ENCODE data around the gene CCDC91.
"Not testable (repeated sequence)": the region's sequence is repeated elsewhere in the genome, so short reads cannot be mapped to it uniquely, and the experiment has no call there.

The CCDC91 gene

DNA sequence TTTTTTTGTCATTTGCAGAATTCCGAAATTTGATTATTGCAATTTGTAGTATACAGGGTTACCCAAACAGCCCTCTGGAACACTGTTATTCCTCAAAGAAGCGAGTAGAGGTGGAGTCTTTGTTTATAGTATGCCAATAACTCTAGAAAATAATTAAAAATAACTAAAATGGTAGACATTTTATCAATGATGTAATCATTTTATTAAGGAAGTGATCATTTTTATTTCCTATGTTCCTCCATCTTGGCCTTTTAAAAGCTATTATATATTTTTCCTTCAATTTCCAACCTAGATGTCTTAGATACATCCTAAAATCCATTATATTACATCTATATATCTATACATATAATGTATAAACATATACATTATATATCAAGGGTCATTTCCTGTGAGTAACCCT is 106.0 kb downstream of the CCDC91 start:
- no peak for DNase-seq

DNA sequence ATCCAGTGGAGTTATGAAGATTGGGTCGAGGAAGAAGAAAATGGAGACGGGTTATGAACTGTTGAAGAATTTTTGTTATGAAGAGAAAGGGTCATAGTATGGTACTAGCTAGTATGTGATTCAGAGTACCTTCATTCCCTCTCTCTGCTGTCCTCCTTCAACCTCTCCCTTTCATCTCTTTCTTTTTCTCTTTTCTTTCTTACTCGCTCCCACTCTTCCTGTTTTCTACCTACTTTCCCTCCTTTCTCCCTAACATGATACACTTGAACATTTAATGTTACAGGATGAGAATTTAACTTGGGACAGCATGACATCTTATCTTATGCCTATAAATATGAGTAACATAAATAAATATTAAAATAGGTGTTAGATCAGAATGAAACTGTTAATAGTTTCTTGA is 112.9 kb downstream of the CCDC91 start:
- no peak for DNase-seq

DNA sequence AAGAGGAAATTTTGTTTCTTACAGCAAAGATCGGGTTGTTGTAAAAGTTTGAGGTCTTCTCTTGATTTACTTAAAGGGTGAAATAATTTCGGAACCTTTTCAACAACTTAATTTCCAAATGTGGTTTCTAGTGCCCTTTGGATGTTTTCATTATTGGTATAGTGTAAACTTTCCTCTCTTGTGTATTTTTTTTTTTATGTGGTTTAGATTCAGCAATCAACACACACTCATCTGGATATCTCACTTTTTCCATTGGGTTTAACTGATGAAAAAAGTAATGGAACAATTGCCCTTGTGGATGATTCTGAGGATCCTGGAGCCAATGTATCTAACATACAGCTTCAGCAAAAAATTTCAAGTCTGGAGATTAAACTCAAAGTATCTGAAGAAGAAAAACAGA is 116.3 kb downstream of the CCDC91 start:
- DNase-seq = no peak

DNA sequence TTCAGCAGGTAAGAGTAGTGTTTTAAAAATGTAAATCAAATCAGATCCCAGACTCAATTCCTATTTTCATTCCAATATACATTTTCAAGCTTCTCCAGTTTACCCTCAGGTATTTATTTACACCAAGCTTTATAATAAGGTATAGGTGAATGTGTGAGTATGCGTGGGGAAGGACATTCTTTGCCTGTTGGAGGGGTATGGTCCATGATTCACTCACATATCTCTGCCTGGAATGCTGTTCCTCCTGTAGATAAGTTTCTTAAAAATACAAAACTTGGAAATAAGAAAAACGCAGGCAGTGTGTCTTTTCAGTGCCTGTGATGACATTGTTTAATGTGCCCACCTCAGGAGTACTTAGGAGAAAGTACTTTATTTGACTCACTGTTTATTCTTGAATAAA is 118.6 kb downstream of the CCDC91 start:
- DNase-seq = no peak

DNA sequence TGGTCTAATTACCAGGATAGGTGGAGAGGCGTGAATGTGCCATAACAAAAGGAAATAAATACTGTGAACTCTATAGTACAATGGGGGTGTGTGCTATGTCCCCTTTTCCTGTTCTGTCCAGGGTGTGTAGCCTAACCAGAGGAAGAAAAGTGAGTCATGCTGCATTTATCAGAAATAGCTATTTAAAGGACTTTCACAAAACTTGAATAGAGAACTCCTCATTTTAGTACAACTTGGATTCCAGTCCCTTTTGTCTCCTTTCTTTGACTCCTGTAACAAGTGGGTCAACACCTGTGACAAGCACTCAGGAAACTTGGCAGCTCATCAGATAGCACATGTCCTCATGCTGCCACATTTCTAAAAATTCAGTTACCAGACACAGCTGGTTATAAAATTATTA is 123.4 kb downstream of the CCDC91 start:
- DNase-seq = no peak

DNA sequence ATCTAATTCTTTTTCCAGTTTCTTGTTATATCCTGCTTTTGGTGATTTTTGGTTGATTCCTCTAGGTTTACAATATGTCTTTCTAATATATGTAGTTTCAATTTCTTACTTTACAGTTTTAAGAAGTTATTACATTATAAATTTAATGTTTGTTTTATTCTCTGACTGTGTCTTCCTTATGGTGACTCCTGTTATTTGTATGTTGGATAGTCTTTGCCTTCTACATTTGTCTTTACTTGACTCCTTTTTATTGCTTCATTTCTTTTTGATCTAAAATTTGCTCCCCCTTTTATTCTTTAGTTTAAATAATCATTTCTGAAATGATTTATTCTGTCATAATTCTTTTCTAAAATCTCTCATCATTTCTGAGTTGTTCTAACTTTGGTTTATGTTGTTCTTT is 125.8 kb downstream of the CCDC91 start:
- no peak for DNase-seq

DNA sequence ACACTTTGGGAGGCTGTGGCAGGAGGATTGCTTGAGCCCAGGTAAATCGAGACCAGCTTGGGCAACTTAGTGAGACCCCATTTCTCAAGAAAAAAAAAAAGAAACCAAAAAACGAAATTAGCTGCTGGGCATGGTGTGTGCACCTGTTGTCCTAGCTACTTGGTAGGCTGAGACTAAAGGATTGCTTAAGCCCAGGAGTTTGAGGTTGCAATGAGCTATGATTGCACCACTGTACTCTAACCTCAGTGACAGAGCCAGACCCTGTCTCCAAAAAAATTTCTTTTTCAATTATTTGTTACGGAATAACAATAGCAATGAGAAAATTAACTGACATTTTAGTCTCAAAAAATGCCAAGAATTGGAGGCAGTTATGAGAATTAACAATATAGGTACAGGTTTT is 128.0 kb downstream of the CCDC91 start:
- DNase-seq = no peak

DNA sequence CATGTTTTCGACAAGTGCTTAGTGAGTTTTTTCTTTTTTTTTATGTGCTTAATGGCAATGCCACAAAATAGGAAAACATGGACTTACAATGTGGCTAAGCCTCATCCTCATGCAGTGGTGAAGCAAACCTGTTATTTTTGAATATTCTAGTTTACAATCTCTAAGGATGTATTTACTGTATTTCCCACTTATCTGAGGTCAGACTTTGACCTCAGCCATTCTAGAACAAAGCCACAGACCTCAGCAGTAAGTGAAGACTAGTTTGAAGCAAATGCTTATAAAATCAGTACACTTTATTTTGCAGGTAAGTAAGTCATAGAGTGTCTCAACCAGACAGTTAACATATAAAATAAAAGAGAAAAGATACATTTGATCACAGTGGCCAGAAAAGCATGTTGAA is 130.1 kb downstream of the CCDC91 start:
- DNase-seq = no peak

DNA sequence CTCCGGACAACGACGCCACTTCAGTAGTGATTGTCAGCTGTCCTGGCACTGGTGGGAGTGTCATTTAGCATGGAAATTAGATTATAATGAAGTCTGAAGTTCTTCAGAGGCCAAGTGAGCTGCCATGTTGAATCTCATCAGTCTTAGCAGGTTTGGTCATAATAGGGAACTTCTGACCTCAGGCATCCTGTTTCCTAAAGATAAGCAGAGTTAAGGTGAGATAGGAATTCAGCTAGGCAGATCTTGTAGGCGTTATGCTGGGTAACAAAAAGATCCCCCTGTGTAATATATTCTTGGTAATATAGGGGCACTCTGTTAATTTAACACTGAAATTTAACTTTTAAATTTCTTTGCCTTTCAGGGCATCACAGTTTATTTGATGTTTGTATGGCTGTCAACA is 137.5 kb downstream of the CCDC91 start:
- no peak for DNase-seq

DNA sequence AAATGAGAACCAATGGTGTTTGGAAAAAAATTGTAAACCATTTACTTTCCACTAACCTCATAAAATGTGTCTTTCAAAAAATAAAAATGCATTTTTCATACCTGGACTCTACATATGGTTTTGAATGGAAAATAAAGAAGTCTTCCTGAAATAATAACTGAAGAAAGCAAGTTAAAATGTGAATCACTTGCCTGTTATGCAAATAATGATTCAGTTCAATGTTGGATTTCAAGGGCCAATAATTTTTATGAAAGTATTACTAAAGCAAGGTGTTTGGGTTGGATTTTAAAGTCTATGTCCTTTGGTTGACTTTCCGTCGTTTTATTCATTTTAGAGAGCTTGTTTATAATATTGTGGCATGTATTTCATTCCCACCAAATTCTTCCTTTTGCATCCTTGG is 138.7 kb downstream of the CCDC91 start:
- no peak for DNase-seq

DNA sequence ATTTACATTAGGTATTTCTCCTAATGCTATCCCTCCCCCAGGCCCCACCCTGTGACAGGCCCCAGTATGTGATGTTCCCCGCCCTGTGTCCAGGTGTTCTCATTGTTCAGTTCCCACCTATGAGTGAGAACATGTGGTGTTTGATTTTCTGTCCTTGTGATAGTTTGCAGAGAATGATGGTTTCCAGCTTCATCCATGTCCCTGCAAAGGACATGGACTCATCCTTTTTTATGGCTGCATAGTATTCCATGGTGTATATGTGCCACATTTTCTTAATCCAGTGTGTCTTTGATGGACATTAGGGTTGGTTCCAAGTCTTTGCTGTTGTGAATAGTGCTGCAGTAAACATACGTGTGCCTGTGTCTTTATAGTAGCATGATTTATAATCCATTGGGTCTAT is 139.5 kb downstream of the CCDC91 start:
- not testable (repeated sequence) for DNase-seq

DNA sequence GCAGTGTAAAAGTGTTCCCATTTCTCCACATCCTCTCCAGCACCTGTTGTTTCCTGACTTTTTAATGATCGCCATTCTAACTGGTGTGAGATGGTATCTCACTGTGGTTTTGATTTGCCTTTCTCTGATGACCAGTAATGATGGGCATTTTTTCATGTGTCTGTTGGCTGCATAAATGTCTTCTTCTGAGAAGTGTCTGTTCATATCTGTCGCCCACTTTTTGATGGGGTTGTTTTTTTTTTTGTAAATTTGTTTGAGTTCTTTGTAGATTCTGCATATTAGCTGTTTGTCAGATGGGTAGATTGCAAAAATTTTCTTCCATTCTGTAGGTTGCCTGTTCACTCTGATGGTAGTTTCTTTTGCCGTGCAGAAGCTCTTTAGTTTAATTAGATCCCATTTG is 140.0 kb downstream of the CCDC91 start:
- DNase-seq = not testable (repeated sequence)

DNA sequence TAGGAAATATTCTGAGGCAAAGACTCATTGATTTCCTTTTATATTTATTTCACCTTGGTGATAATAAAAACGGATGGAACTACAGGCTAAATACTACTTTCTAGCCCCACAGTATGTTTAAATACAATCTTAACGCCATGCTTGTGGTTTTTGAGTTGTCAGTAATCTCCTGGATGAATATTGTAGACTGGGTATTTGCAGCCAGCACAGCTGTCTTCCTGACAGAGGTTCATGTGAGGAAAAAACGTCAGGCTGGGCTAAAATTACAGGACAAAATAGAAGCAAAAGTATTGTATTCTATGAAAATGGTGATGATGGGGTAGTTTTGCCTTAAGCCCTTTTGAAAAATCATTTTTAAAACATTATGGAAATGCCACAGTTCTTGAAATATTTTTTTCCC is 140.9 kb downstream of the CCDC91 start:
- DNase-seq = no peak

DNA sequence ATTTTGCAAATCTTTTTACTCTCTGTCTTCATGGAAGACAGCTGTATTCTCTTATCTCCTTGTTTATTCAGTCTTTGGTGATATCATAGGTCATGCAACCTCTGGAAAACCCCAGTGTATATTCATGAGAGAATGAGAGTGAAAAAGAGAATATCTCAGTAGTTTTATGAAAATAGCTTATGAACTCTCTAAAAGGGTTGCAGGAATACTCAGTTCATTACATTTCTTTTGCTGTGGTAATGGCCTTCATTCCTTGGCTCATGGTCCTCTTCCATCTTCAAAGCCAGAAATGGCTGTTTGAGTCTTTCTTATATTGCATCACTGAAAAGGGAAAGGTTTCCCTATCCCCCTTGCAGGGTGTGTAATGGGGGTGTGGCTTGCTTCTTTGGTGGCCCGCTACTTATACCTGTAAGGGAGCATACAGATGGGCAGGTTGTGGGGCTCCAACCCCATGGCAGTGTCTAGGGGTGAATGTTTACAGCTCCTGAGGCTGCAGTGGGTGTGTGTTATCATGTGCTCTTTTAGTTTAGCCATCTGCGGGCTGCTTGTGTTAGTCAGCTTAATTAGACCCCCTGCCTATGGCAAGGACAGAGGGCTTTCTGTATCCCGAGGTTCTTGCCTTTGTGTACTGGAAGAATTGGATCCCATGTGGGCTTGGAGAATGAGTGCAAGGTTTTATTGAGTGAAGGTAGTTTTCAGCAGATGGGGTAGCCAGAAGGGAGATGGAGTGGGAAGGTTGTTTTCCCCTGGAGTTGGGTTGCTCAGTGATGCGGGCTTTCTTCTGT is 150.2 kb downstream of the CCDC91 start:
- no peak for DNase-seq

DNA sequence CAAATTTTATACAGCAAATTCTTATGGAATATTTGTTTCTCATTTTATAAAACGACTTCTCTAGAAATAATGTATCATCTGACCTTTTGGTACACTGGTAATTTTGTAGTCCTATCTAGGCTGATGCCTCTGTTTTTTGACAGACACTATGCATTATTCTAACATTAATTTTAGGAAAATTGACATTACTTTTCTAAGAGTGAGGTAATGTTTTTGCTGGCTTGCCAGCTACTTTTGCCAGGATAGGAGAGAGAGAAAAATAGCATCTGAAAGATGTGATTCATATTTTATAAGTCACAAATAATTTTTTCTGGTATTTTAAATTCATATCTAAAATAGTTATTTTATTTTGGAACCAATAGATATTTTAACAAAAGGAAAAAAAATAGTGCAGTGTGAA is 153.5 kb downstream of the CCDC91 start:
- no peak for DNase-seq

DNA sequence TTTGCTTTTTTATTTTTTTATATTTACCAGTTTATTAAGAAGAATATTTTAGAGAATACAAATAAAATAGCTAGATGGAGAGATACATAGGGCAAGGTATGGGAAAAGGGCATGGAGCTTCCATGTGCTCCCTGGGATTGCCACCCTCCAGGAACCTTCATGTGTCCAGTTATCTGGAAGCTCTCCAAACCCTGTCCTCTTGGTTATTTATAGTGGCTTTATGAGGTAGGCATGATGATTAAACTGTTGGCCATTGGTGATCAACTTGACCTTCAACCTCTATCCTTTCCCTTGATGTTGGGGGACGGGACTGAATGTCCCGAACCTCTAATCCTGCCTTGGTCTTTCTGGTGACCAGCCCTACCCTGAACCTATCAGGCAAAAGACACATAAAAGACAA is 156.3 kb downstream of the CCDC91 start:
- no peak for DNase-seq

DNA sequence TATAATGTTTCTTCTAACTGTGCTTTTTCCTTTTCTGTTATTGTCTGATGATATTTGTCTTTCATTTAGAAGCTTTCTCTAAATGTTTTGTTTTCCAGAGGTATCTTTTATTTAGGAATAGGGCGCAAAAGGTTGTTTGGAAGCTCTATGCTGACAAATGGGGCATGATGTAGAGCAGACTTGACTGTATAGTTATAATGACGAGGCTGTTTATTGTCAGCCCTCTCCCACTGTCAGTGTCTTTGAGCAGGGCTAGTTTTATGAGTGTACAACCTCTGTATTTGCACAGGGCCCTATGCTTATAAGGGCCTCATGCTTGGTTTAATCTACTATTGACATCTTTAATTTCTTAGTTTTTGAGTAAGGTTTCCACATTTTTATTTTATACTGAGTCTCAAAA is 158.9 kb downstream of the CCDC91 start:
- DNase-seq = no peak

DNA sequence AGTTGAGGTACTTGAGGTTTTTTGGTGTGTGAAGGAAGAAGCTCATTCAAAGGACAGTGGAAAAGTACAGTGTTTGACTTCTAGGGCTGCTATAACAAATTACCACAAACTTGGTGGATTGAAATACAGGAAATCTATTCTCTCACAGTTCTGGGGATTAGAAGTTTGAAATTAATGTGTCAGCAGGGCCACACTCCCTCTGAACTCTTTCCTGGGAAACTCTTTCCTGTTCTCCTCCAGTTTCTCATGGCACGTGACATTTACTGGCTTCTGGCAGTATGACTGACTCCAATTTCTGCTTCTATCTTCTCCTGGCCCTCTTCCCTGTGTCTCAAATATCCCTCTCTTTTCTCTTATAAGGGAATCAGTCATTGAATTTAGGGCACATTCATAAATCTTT is 160.2 kb downstream of the CCDC91 start:
- DNase-seq = no peak

DNA sequence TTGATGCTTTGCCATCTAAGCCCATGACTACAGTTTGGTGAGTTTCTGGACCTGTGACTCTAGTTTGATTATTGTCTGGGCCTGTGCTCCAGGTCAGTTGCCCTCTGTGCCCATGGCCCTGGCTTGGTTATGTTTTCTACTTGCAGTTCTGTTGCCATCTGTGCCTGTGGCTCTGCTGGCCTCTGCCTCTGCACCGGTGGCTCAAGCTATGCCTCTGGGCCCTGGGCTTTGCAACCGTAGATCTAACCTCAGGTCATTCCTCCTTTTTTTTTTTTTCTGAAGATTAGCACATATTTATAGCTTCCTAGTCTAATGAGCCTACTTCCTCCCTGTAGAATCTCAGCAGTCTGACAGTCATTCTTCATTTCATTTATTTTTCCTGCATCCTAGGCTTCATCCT is 161.2 kb downstream of the CCDC91 start:
- no peak for DNase-seq

DNA sequence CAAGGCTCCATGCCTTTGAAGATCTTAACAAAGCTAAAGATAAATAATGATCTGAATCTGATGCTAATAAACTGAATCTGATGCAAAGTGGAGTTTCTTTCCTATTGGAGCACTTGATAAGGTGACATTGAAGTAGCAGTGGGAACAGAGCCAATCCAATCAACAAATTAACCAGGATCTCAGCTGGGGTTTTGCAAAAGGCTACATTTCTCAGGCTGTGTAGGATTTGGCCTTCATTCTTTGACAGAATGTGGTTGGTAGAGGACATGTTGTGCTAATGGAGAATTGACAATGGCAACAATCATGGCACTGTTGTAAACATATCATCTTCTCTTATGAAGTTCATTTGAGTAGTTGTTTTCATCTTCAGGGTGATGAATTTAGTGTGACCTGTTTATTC is 164.9 kb downstream of the CCDC91 start:
- no peak for DNase-seq

DNA sequence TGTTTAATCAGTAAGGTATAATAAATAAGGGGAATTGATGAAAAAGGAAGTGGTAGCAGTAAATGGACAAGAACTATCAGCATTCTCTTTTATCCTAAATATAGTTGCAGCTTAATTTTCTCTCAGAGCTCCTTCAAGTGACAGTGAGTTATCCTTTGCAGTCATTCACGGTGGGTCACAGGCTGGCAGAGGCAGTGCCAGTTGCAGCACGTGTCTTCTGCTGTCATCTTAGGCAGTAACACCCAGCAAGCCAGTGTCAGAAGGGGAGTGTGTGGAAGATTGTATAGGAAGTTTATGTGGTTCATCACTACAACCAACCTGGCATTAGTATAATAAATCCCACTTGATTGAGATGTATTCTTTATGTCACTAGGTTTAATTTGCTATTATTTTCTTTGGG is 170.0 kb downstream of the CCDC91 start:
- no peak for DNase-seq

DNA sequence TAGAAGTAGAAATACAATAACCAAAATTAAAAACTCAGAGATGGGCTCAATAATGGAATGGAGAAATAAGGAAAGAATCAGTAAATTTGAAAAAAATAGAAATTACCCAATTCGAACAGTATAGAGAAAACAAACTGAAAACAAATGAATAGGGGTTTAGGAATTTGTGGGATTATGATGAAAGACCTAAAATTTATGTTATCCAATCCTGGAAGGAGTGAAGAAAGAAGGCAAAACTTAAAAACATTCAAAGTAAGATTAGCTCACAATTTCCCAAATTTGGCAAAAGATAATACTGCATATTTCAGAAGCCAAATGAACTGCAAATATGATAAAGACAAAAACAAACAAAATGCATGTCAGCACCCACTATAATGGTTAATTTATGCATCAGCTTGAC is 177.1 kb downstream of the CCDC91 start:
- no peak for DNase-seq

DNA sequence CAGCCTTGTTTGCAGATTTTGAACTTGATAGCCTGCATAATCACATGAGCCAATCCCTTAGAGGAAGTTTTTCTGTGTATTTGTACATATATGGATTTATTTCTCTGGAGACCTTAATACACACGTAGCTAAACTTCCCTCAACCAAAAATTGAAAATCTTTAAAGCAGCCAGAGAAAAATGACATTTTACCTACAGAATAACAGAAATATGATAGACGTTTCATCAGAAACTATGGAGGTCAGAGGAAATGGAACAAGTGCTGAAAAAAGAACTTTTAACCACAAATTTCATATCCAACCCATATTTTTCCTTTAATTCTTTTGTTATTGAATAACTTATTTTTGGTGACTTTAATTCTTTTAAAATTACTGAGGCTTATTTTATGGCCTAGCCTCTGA is 177.7 kb downstream of the CCDC91 start:
- no peak for DNase-seq

DNA sequence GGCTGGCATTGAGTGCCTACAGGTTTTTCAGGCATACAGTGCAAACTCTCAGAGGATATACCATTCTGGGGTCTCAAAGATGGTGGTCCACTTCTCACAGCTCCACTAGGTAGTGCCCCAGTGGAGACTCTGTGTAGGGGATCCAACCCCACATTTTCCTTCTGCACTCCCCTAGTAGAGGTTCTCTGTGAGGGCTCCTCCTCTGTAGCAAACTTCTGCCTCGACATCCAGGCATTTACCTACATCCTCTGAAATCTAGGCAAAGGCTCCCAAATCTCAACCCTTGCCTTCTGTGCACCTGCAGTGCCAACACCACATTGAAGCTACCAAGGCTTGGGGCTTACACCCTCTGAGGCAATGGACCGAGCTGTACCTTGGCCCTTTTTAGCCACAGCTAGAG is 179.2 kb downstream of the CCDC91 start:
- no peak for DNase-seq

DNA sequence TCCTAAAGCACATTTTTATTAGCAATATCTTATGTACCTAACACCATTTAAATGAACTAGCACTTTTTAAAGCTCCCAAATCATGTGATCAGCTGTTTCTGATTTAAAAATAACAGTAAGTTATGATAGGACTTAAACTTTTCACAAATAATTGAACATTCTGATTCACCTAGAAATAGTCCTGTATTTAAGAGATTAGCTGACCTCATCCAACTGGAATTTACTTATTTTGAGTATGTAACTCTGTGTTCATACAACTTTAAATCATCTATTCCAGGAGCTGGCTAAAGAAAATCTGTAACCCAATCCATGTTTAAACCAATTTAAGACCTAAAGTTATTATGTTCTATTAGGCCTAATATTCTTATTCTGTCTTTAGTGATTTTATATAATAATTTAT is 184.3 kb downstream of the CCDC91 start:
- DNase-seq = no peak

DNA sequence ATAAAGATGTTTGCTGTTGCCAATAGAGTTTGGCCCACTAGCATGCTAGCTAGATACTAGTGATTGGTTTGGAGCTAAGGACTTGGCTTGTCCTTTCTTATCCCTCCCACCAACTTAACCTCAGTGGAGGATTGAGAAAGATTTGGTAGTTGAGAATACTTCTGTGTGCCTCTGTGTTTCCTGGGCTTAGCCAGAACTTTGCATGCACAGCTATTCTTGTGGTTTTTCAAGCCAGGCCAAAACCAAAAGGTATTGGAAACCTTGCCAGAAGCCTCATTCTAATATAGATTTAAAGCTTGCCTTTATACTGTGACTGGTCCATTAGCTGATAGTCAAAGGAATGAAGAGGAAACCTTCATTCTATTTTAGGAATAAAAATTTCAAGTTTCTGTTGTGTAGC is 188.5 kb downstream of the CCDC91 start:
- no peak for DNase-seq

All from activated CD4-positive, alpha-beta T cell treated with anti-CD3 and anti-CD28 coated beads, Interleukin-2, amount 50 U/mL, for 4 hours (primary cell).